OCI-LY1 (cell line): ENCODE measurements around the gene COPS4.

Source experiments
- H2AFZ ChIP-seq: fragments of 200-600 bp; sonication (generic), shearing (Covaris generic); 2 replicates; pipeline ENCODE4 v1.6.0; 2014; ENCODE audit warnings: antibody characterized with exemption, mild to moderate bottlenecking, low read length
- H3F3A ChIP-seq: fragments of 200-600 bp; sonication (generic), shearing (Covaris generic); 2 replicates; pipeline ENCODE4 v1.6.0; 2014; ENCODE audit warnings: mild to moderate bottlenecking, antibody characterized with exemption, low read length, moderate library complexity; ENCODE audit not compliant: insufficient read depth
- H3K27ac ChIP-seq: fragments of 200-600 bp; sonication (generic); 2 replicates; pipeline ENCODE4 v1.5.1; 2014; ENCODE audit warnings: low read length, mixed run types, mild to moderate bottlenecking, low read depth; ENCODE audit not compliant: poor library complexity, severe bottlenecking
- H3K27me3 ChIP-seq: fragments of 200-600 bp; sonication (generic); 2 replicates; pipeline ENCODE4 v1.6.0; 2014; ENCODE audit warnings: antibody characterized with exemption, mild to moderate bottlenecking, low read length, moderate library complexity; ENCODE audit not compliant: insufficient read depth
- H3K36me3 ChIP-seq: fragments of 200-600 bp; sonication (generic); 2 replicates; pipeline ENCODE4 v1.6.1; 2014; ENCODE audit warnings: mild to moderate bottlenecking, antibody characterized with exemption, low read length, moderate library complexity, mixed read lengths; ENCODE audit not compliant: insufficient read depth
- H3K4me1 ChIP-seq: fragments of 200-600 bp; sonication (generic); 2 replicates; pipeline ENCODE4 v1.5.1; 2014; ENCODE audit warnings: mild to moderate bottlenecking, low read length, moderate library complexity; ENCODE audit not compliant: insufficient read depth, severe bottlenecking
- H3K4me2 ChIP-seq: fragments of 200-600 bp; sonication (generic), shearing (Covaris generic); 2 replicates; pipeline ENCODE4 v1.6.1; 2014; ENCODE audit warnings: low read length
- H3K4me3 ChIP-seq: fragments of 200-600 bp; sonication (generic); 2 replicates; pipeline ENCODE4 v1.5.1; 2014; ENCODE audit warnings: low read length, low read depth, mild to moderate bottlenecking, mixed read lengths; ENCODE audit not compliant: poor library complexity, severe bottlenecking
- H3K79me2 ChIP-seq: fragments of 200-600 bp; shearing (Covaris generic); 2 replicates; pipeline ENCODE4 v1.6.1; 2016; ENCODE audit warnings: mixed run types, low read length, mixed read lengths; ENCODE audit not compliant: insufficient read depth
- H3K9ac ChIP-seq: fragments of 200-600 bp; sonication (generic), shearing (Covaris generic); 2 replicates; pipeline ENCODE4 v1.6.1; 2014; ENCODE audit warnings: mild to moderate bottlenecking, low read length, mixed read lengths
- H3K9me2 ChIP-seq: fragments of 200-600 bp; sonication (generic), shearing (Covaris generic); 2 replicates; pipeline ENCODE4 v1.6.1; 2014; ENCODE audit warnings: low read depth, mild to moderate bottlenecking, low read length, mixed read lengths
- H3K9me3 ChIP-seq: fragments of 200-600 bp; shearing (Covaris generic); 2 replicates; pipeline ENCODE4 v1.6.1; 2014; ENCODE audit warnings: low read length, mixed read lengths
- H4K20me1 ChIP-seq: fragments of 200-600 bp; sonication (generic), shearing (Covaris generic); 2 replicates; pipeline ENCODE4 v1.6.0; 2016; ENCODE audit warnings: mild to moderate bottlenecking, low read length; ENCODE audit not compliant: insufficient read depth
- EZH2 ChIP-seq: fragments of 200-600 bp; sonication (generic), shearing (Covaris generic); IDR thresholded peaks from 2 replicates; pipeline ENCODE4 v1.8.0; 2017; ENCODE audit warnings: borderline replicate concordance, mixed run types, mild to moderate bottlenecking, antibody characterized with exemption, low read length, moderate library complexity, mixed read lengths
- TF ChIP-seq, protein P1 (sequence below): fragments of 200-600 bp; sonication (generic), shearing (Covaris generic); IDR thresholded peaks from 2 replicates; pipeline ENCODE4 v1.5.1; 2017; ENCODE audit warnings: mild to moderate bottlenecking, antibody characterized with exemption, low read length, moderate library complexity, mixed read lengths

Gene COPS4

DNA sequence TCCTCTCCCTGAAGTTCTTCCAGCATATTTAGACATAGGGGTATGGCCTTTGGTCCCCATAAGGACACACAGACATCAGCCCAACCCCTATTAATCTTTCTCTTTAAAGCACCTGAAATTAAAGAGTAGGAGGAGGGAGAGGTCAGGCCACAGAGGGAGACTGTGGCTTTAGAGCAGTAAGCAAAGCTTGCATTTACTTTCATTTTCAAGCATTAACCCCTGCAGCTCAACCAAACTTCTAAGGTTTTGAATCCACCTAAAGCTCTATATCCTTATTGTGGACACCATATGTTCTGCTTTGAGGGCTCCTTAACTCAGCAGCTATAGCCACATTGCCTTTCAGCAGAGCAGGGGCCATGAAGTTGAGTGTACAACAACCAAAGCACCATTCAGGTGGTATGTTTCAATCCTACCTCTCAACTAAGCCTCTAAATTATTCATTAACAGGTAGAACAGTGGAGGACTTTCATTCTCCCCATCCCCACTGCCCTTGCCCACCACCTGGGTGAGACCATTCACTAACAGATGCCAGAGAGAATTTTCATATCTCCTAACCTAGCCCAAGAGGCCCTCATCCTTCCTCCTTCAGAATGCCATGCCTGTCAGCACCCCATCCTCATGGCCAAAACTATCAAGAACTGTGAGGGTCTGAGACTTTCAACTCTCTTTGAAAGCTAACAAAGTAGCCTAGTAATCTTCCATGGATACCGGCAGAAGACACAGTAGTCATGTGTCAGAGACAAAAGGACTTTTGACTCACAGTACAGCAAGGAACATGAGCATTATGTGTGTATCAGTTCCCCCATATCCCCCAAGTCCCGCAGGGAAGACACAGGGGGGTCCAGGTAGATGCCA, 45.2 kb upstream of the COPS4 start:
- no peaks in the 10 kb centered on the region for H3F3A ChIP-seq
- H3K9ac ChIP-seq = no peak overlapping the region
- no peak overlapping the region for H3K4me3 ChIP-seq
- peaks cover 6% of the 10 kb centered on the region for H3K4me1 ChIP-seq
- peak overlapping the region; percentile 4; the same call in 1 of the 2 replicates for H3K4me2 ChIP-seq
- H3K36me3 ChIP-seq = peaks cover 6% of the 10 kb centered on the region; the same call in 1 of the 2 replicates
- no peak overlapping the region for H3K27ac ChIP-seq
- peaks cover 47% of the 10 kb centered on the region for H3K79me2 ChIP-seq
- H3K27me3 ChIP-seq = no peaks in the 10 kb centered on the region
- no peaks in the 10 kb centered on the region for H3K9me2 ChIP-seq
- TF ChIP-seq, protein P1, sequence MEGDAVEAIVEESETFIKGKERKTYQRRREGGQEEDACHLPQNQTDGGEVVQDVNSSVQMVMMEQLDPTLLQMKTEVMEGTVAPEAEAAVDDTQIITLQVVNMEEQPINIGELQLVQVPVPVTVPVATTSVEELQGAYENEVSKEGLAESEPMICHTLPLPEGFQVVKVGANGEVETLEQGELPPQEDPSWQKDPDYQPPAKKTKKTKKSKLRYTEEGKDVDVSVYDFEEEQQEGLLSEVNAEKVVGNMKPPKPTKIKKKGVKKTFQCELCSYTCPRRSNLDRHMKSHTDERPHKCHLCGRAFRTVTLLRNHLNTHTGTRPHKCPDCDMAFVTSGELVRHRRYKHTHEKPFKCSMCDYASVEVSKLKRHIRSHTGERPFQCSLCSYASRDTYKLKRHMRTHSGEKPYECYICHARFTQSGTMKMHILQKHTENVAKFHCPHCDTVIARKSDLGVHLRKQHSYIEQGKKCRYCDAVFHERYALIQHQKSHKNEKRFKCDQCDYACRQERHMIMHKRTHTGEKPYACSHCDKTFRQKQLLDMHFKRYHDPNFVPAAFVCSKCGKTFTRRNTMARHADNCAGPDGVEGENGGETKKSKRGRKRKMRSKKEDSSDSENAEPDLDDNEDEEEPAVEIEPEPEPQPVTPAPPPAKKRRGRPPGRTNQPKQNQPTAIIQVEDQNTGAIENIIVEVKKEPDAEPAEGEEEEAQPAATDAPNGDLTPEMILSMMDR = no peak
- no peak for TF ChIP-seq EZH2
- H2AFZ ChIP-seq = no peak overlapping the region
- H3K9me3 ChIP-seq = no peaks in the 10 kb centered on the region
- no peaks in the 10 kb centered on the region for H4K20me1 ChIP-seq

DNA sequence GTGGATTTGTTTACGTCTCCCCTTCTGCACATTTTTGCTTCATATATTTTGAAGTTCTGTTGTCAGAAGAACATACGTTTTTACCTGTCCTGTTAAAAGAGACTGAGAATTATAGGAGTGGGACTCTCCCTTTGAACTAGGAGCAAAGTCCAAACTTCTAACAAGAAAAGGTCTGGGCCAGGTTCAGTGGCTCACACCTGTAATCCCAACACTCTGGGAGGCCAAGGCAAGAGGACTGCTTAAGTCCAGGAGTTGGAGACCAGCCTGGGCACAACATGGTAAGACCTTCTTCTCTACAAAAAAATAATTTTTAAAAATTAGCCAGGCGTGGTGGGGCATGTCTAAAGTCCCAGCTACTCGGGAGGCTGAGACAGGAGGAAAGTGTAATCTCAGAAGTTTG, 40.1 kb upstream of the COPS4 start:
- no peak overlapping the region for H3K4me2 ChIP-seq
- H3K27ac ChIP-seq = no peak overlapping the region
- H3K4me1 ChIP-seq = peaks cover 8% of the 10 kb centered on the region
- H3K9me2 ChIP-seq = no peaks in the 10 kb centered on the region
- H3K27me3 ChIP-seq = no peaks in the 10 kb centered on the region
- no peaks in the 10 kb centered on the region for H3F3A ChIP-seq
- peaks cover 5% of the 10 kb centered on the region; the same call in 1 of the 2 replicates for H3K36me3 ChIP-seq
- H3K79me2 ChIP-seq = peaks cover 75% of the 10 kb centered on the region
- no peak overlapping the region for H3K9ac ChIP-seq
- H4K20me1 ChIP-seq = no peaks in the 10 kb centered on the region
- TF ChIP-seq, protein P1 = no peak
- no peak for TF ChIP-seq EZH2
- H2AFZ ChIP-seq = no peak overlapping the region
- H3K4me3 ChIP-seq = no peak overlapping the region
- no peaks in the 10 kb centered on the region for H3K9me3 ChIP-seq

DNA sequence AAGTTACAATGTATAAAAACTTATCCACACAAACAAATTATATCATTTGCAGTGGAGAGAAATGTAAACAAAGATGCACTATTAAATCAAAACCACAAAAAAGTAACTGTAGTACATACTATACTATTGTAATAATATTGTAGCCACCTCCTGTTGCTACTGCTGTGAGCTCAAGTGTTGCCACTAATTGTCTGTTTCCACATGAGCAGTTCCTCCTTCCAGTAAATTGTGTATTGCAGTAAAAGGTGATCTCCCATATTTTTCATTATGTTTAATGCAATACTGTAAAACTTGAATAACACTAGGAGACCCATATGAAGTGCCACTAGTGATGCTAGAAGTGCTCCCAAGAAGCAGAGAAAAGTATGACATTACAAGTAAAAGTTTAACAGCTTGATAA, 36.1 kb upstream of the COPS4 start:
- Histone ChIP-seq H4K20me1 (no peaks in the 10 kb centered on the region), H3K9me3 (no peaks in the 10 kb centered on the region), H3K79me2 (peaks cover 80% of the 10 kb centered on the region), H3K4me3 (no peak overlapping the region), H3K4me2 (no peak overlapping the region), H3F3A (no peaks in the 10 kb centered on the region), H3K9me2 (no peaks in the 10 kb centered on the region), H3K36me3 (peaks cover 5% of the 10 kb centered on the region; the same call in 1 of the 2 replicates), H3K9ac (no peak overlapping the region), H3K4me1 (peaks cover 3% of the 10 kb centered on the region), H3K27ac (no peak overlapping the region), H3K27me3 (no peaks in the 10 kb centered on the region), H2AFZ (no peak overlapping the region)
- TF ChIP-seq, protein P1 = no peak
- no peak for TF ChIP-seq EZH2
